ENCODE data around the gene SLC39A8. TPM values are rescaled to one million over a fixed set of nuclear protein-coding genes. Genes with fewer than 3 reads are reported as not detected.
"Not testable (repeated sequence)": the region's sequence is repeated elsewhere in the genome, so short reads cannot be mapped to it uniquely, and the experiment has no call there.

SLC39A8 gene
- total RNA-seq = 10 to 100 TPM; 79.6 to 83.0 TPM

DNA sequence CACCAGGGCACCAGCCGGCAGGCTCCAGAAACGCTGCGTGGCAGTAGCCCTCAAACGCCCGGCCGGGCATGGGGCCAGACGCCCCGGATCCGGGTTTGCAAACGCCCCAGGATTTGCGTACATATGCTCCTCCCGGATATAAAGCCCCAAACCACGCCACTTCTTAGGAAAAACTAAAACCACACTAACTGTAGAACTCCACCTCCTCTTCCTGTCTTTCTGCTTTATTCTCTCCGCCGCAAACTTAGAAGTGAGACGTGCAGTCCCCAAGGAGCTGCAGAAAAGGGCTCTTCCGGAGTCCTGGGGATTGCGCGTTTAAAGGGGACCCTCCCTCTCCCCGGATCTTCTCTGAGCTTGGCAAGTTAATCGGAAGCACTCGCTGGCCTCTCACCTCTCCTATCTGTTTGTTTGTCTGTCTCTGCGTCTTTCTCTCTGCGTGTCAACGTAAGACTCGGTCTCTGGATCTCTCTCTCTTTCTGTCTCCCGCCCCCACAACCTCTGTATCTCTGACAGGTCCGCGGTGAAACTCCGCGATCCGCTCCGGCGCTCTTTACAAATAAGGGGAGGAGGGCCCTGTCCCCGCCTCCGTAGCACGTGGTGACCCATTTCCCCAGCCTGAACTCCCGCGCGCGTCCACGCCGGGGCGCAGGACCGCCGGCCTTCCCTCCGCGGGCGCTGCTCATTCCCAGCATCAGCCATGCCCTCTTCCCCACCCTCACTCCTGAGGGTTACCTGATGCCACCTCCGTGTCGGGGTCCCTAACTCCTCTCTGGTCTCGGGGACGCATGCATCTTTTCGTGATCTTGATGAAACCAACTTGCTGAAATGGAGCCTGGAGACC, at the start of gene SLC39A8:
TSS of gene SLC39A8 (minus strand) at position 529 of the 841 bp plus-strand sequence. CDS start 820 bp downstream, outside the sequence.
- DNase-seq (peak; percentile 95), ATAC-seq (peak; percentile 84)
- Mint-ChIP-seq H3K4me3 (peak within 1 kb of the TSS; percentile 82), H3K4me1 (ENCODE audit: low read depth) (peaks cover 40% of the 10 kb centered on the region), H3K27ac (peak within 1 kb of the TSS; percentile 96), H3K9me3 (ENCODE audit: insufficient read depth) (no peaks in the 10 kb centered on the region), H3K27me3 (ENCODE audit: low read depth) (peaks cover 7% of the 10 kb centered on the region), H3K36me3 (ENCODE audit: low read depth) (peaks cover 20% of the 10 kb centered on the region)
- POLR2A ChIA-PET = interaction anchor here (0.5 to 1.8 kb wide), 17 partner anchors 23 to 998 kb away, joined by 3 to 18 read pairs (median 4); partner anchors contain the start of genes CISD2, MANBA, PPP3CA and UBE2D3
- CTCF ChIA-PET = interaction anchor here (0.7 to 3.9 kb wide), 15 partner anchors 17 to 755 kb away, joined by 3 to 24 read pairs (median 4); partner anchors contain the start of genes BDH2 and UBE2D3

DNA sequence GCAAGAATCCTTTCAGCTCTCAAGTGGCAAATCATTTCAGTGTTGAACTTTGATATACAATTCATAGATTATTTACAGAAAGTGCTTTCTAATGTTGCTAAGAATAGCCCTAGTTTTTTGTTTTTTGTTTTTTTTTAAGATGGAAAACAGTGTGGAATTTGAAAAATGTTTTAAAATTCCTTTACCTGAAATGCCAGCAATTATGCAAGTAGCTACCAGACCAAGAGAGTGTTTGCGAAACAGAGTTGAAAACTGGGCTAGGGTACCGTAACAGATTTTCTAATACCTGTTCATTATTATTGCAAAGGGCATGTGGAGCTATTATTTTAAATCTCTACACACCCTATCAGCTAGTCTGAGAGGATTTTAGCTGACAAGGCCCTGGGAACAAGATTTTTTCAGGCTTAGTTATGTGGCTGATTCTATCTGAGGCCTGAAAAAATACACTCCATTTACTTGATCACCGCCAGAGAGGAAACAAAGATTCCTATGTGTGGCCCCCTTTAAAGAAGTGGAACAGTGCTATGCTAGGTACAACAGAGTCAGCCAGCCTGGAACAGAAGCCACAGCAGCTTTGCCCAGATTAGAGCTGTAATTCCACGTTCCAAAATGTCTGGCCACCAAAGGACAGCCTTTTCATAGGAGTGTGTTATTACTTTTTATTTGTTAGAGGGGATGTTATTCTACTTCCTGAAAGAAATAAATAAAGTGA, 46.9 kb upstream of the SLC39A8 start:
- Mint-ChIP-seq H3K27me3 (ENCODE audit: low read depth) (no peaks in the 10 kb centered on the region), H3K4me3 (no peak overlapping the region), H3K27ac (no peak overlapping the region), H3K36me3 (ENCODE audit: low read depth) (no peaks in the 10 kb centered on the region), H3K4me1 (ENCODE audit: low read depth) (peaks cover 6% of the 10 kb centered on the region), H3K9me3 (ENCODE audit: insufficient read depth) (no peaks in the 10 kb centered on the region)
- no peak for ATAC-seq
- ChIA-PET CTCF (no interaction called here), POLR2A (no interaction called here)
- DNase-seq = no peak

DNA sequence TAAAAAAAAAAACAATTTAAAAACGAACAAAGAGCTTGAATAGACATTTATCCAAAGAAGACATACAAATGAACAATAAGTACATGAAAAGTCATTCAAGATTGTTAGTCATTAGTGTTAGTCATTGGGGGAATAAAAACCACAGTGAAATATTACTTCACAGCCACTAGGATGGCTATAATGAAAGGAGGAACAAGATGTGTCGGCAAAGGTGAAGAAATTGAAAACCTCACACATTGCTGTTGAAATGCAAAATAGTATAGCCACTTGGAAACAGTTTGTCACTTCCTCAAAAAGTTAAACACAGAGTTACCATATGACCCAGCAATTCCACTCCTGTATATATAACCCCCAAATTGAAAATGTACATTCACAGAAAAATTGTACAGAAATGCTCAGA, 45.2 kb upstream of the SLC39A8 start:
- ChIA-PET POLR2A (no interaction called here), CTCF (no interaction called here)
- Mint-ChIP-seq H3K36me3 (ENCODE audit: low read depth) (no peaks in the 10 kb centered on the region), H3K27me3 (ENCODE audit: low read depth) (peaks cover 3% of the 10 kb centered on the region), H3K4me1 (ENCODE audit: low read depth) (peaks cover 6% of the 10 kb centered on the region), H3K9me3 (ENCODE audit: insufficient read depth) (no peaks in the 10 kb centered on the region), H3K27ac (no peak overlapping the region), H3K4me3 (no peak overlapping the region)
- ATAC-seq (peak; percentile 33), DNase-seq (no peak)

DNA sequence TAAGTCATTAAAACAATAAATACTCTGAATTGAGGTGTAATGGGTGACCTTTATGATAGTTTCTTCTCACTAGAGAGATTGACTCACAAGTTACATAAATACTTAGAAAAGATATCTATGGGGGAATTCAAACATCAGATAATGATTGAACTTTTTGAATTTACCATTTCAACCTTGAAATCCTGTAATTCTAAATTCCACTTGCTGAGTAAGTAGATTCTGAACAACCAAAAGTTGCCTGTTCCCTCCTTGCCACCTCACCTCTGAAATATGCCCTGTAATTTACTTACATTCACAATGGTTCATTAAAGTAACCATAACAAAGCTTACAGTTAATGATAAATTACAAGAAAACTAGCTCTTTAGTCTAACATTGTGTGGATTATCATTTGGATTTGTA, 43.3 kb upstream of the SLC39A8 start:
- H3K4me1 Mint-ChIP-seq (ENCODE audit: low read depth) = peaks cover 6% of the 10 kb centered on the region
- H3K36me3 Mint-ChIP-seq (ENCODE audit: low read depth) = no peaks in the 10 kb centered on the region
- H3K9me3 Mint-ChIP-seq (ENCODE audit: insufficient read depth) = no peaks in the 10 kb centered on the region
- no peak for ATAC-seq
- ChIA-PET POLR2A (interaction anchor here (1.5 kb wide), 1 partner anchor 44 kb away, joined by 5 read pairs; the partner anchor contains the start of gene SLC39A8), CTCF (no interaction called here)
- H3K27ac Mint-ChIP-seq = no peak overlapping the region
- H3K4me3 Mint-ChIP-seq = no peak overlapping the region
- peaks cover 3% of the 10 kb centered on the region for H3K27me3 Mint-ChIP-seq (ENCODE audit: low read depth)
- no peak for DNase-seq

DNA sequence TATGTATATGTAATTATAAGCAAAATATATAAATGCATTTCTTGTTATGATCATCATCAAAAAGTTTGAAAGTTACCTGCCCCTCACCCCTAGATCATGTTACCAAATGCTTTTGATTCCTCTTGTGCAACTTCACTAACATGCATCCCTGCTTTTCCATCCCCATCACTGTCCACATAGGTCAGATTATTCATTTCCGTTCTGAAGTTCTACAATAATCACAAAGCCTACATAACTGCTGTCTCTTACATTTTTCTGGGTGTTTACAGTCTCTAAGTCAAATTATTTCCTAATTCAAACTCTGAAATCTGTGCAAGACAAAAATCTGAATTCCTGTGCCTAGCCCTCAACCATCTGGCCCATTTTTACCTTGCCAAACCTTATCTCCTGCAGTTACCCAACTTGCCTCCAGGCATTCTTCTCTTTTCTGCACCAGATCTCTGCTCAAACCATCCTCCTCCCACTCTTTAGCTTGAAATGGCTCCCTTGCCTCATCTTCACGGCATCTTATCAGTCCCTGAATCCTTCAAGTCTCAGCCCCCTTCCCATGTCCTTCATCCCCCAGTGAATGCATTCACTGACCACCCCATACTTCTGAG, 42.4 kb upstream of the SLC39A8 start:
- Mint-ChIP-seq H3K27me3 (ENCODE audit: low read depth) (peaks cover 9% of the 10 kb centered on the region), H3K27ac (no peak overlapping the region), H3K4me3 (no peak overlapping the region), H3K9me3 (ENCODE audit: insufficient read depth) (no peaks in the 10 kb centered on the region), H3K4me1 (ENCODE audit: low read depth) (peaks cover 6% of the 10 kb centered on the region), H3K36me3 (ENCODE audit: low read depth) (no peaks in the 10 kb centered on the region)
- DNase-seq = no peak
- ChIA-PET POLR2A (no interaction called here), CTCF (no interaction called here)
- ATAC-seq = no peak

DNA sequence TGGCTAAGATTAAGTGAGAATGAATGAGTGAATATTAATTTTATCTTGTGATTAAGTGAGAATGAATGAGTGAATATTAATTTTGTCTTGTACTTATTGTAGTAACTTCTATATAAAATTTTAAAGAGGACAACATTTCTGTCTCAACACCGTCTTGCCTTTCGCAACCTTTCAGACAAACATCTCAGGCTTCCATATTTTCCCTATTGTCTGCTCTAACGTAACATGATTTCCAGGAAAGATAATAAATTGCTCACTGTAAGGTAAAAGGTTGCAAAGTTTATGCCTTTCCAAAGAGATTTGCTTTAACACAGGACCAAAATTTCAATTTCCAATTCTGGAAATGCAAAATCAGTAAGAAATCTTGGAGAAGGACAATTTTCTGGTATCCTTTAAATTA, 41.7 kb upstream of the SLC39A8 start:
- ChIA-PET CTCF (no interaction called here), POLR2A (no interaction called here)
- peaks cover 10% of the 10 kb centered on the region for H3K27me3 Mint-ChIP-seq (ENCODE audit: low read depth)
- H3K9me3 Mint-ChIP-seq (ENCODE audit: insufficient read depth) = no peaks in the 10 kb centered on the region
- H3K4me1 Mint-ChIP-seq (ENCODE audit: low read depth) = peaks cover 6% of the 10 kb centered on the region
- no peak for DNase-seq
- no peak for ATAC-seq
- no peaks in the 10 kb centered on the region for H3K36me3 Mint-ChIP-seq (ENCODE audit: low read depth)
- H3K4me3 Mint-ChIP-seq = no peak overlapping the region
- H3K27ac Mint-ChIP-seq = no peak overlapping the region

DNA sequence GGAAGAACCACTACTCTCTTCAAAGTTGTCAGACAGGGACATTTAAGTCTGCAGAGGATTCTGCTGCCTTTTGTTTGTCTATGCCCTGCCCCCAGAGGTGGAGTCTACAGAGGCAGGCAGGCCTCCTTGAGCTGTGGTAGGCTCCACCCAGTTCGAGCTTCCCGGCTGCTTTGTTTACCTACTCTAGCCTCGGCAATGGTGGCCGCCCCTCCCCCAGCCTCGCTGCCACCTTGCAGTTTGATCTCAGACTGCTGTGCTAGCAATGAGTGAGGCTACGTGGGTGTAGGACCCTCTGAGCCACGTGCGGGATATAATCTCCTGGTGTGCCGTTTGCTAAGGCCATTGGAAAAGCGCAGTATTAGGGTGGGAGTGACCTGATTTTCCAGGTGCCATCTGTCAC, 35.0 kb upstream of the SLC39A8 start:
- H3K4me1 Mint-ChIP-seq (ENCODE audit: low read depth); POLR2A ChIA-PET; H3K4me3 Mint-ChIP-seq; DNase-seq; H3K36me3 Mint-ChIP-seq (ENCODE audit: low read depth); ATAC-seq; H3K9me3 Mint-ChIP-seq (ENCODE audit: insufficient read depth); H3K27ac Mint-ChIP-seq; H3K27me3 Mint-ChIP-seq (ENCODE audit: low read depth); CTCF ChIA-PET: not testable (repeated sequence)

DNA sequence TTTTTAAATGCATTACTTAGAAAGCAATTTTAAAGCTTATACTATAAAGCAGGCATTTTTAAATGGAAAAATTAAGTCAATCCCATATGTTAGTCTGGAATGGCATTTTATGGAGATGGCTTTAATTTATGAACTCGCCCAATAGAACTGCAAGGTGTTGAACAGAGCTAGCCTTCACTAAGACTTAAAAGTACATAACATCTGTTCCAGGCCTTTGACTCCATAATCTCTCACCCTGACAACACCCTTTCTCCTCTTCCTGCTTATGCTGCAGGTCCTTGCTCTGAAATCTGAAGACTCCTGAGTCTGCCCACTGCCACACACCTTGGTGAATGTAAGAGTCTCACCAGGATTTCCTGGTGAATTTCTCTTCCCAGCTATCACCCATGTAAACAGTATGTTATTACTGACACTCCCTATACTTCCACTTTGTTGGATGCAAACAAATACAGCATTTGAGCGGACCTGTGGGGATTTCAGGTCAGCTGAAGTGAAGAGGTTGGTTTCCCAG, 17.7 kb upstream of the SLC39A8 start:
- H3K4me3 Mint-ChIP-seq = no peak overlapping the region
- ChIA-PET POLR2A (no interaction called here), CTCF (interaction anchor here (1.1 kb wide), 1 partner anchor 17 kb away, joined by 5 read pairs; no protein-coding TSS in a partner anchor)
- DNase-seq (no peak), ATAC-seq (no peak)
- H3K27ac Mint-ChIP-seq = no peak overlapping the region
- peaks cover under 1% of the 10 kb centered on the region for H3K4me1 Mint-ChIP-seq (ENCODE audit: low read depth)
- H3K36me3 Mint-ChIP-seq (ENCODE audit: low read depth) = no peaks in the 10 kb centered on the region
- no peaks in the 10 kb centered on the region for H3K9me3 Mint-ChIP-seq (ENCODE audit: insufficient read depth)
- no peaks in the 10 kb centered on the region for H3K27me3 Mint-ChIP-seq (ENCODE audit: low read depth)

DNA sequence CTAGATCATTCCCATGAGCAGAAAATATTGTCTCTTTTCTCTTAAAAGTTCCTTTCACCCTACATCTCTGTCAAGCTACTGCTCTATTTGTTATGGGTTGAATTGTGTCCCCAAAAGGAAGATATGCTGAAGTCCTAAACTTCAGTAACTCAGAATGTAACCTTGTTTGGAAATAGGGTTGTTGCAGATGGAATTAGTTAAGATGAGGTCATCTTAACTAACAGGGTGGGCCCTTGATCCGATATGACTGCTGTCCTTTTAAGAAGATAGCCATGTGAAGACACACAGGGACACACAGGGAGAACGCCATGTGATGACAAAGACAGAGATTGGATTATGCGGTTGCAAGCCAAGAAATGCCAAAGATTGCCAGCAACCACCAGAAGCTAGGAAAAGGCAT, 12.8 kb upstream of the SLC39A8 start:
- no peak for ATAC-seq
- CTCF ChIA-PET = no interaction called here
- POLR2A ChIA-PET = no interaction called here
- Mint-ChIP-seq H3K9me3 (ENCODE audit: insufficient read depth) (no peaks in the 10 kb centered on the region), H3K36me3 (ENCODE audit: low read depth) (no peaks in the 10 kb centered on the region), H3K27me3 (ENCODE audit: low read depth) (peaks cover 3% of the 10 kb centered on the region), H3K4me1 (ENCODE audit: low read depth) (peaks cover 7% of the 10 kb centered on the region), H3K4me3 (no peak overlapping the region), H3K27ac (no peak overlapping the region)
- no peak for DNase-seq

DNA sequence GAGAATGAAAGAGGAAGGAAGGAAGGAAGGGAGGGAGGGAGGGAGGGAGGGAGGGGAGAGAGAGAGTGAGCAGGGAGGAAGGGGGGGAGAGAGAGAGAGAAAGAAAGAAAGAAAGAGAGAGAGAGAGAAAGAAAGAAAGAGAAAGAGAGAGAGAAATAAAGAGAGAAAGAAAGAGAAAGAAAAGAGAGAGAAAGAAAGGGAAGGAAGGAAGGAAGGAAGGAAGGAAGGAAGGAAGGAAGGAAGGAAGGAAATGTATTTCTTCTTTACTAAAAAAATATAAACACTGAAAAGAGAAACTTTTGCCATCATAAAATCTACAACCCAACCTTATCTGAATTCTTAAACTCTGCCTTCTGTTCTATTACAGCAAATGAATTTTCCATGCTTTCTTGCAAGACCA, 12.4 kb upstream of the SLC39A8 start:
- POLR2A ChIA-PET = not testable (repeated sequence)

DNA sequence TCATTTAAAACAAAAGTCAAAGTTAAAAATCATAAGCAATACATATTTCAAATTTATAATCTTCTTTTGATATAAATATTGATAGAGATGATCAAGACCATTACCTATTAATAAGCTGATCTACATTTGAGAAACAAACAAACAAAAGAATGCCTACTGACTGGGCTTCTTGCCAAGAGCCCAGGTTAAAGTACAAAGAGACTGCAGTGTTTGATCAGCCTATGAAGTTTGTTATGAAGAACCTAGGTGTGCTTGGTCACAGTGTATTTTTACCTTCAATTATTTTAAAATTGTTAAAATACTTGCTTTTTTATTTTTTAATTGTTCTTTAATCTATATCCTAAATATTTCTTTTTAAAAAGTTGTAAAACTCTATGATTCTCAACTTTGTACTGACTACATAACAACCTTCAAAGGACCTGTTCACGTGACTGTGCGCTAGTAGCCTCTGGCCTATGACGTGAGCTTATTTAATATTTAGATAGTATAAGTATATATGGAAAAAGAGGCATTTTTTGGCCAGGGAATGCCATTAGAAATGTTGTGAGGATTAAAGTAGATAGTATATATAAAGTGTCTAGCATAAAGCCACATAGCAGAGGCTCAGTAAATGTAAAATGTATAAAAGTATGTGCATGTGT, 11.4 kb upstream of the SLC39A8 start:
- CTCF ChIA-PET = no interaction called here
- no peak overlapping the region for H3K27ac Mint-ChIP-seq
- no peak overlapping the region for H3K4me3 Mint-ChIP-seq
- no peak for DNase-seq
- peaks cover 7% of the 10 kb centered on the region for H3K4me1 Mint-ChIP-seq (ENCODE audit: low read depth)
- H3K36me3 Mint-ChIP-seq (ENCODE audit: low read depth) = no peaks in the 10 kb centered on the region
- no peak for ATAC-seq
- POLR2A ChIA-PET = no interaction called here
- no peaks in the 10 kb centered on the region for H3K9me3 Mint-ChIP-seq (ENCODE audit: insufficient read depth)
- peaks cover 3% of the 10 kb centered on the region for H3K27me3 Mint-ChIP-seq (ENCODE audit: low read depth)

More for the DNA sequence above, 12.4 kb upstream of the SLC39A8 start:
- H3K4me3 Mint-ChIP-seq; ATAC-seq; H3K9me3 Mint-ChIP-seq (ENCODE audit: insufficient read depth); H3K36me3 Mint-ChIP-seq (ENCODE audit: low read depth); CTCF ChIA-PET; DNase-seq; H3K4me1 Mint-ChIP-seq (ENCODE audit: low read depth); H3K27ac Mint-ChIP-seq; H3K27me3 Mint-ChIP-seq (ENCODE audit: low read depth): not testable (repeated sequence)
